Body of pancreas (tissue), 4 donors: Measurements from ENCODE around the gene PRELP.

Source experiments
- CTCF ChIP-seq, 7 experiments: fragments of 450-650 bp in 4 of 7; fragments of 200-600 bp in 3 of 7; sonication (generic) in 3 of 7; IDR thresholded peaks; one replicate each; pipeline ENCODE4 v1.5.1; 2016 to 2019; ENCODE audit warnings: antibody characterized with exemption in 7 of 7
- POLR2A ChIP-seq, 3 donors: fragments of 450-650 bp; IDR thresholded peaks; one replicate each; pipeline ENCODE4 v1.6.1; 2016; ENCODE audit warnings: antibody characterized with exemption in 3 of 3, mild to moderate bottlenecking in 2 of 3

- no peak for TF ChIP-seq CTCF (IDR thresholded peaks at IDR 0.05)
- no peak for TF ChIP-seq POLR2A (IDR thresholded peaks at IDR 0.05)
These were observed 37.4 kb downstream of the PRELP start for GRCh38 chr1:203512848-203513584.
